Testis (tissue), 3 donors: ENCODE measurements around the gene XAB2. TPM values are rescaled to one million over a fixed set of nuclear protein-coding genes. Genes with fewer than 3 reads are reported as not detected.
A peak's percentile ranks its signal among the peaks of the same experiment; 100 is the strongest.

Source experiments
- DNase-seq: peaks from one replicate; pipeline ENCODE4 v3.0.0-alpha.2; 2019
- H3K27ac ChIP-seq, 2 donors: fragments of 200-600 bp; sonication (generic); one replicate each; pipeline ENCODE4 v1.5.1; 2019
- H3K27me3 ChIP-seq: fragments of 200-600 bp; sonication (generic); one replicate; pipeline ENCODE4 v1.5.1; 2019
- H3K36me3 ChIP-seq: fragments of 200-600 bp; sonication (generic); one replicate; pipeline ENCODE4 v1.5.1; 2017; ENCODE audit warnings: low read depth; ENCODE audit errors: missing control alignments
- H3K4me1 ChIP-seq: fragments of 200-600 bp; sonication (generic); one replicate; pipeline ENCODE4 v1.5.1; 2019
- H3K4me3 ChIP-seq, 2 donors: fragments of 200-600 bp; sonication (generic); one replicate each; pipeline ENCODE4 v1.5.1; 2017 to 2019
- H3K9me3 ChIP-seq: fragments of 200-600 bp; sonication (generic); one replicate; pipeline ENCODE4 v1.5.1; 2017
- CTCF ChIP-seq, 3 experiments: fragments of 450-650 bp in 2 of 3; fragments of 200-600 bp in 1 of 3; sonication (generic) in 1 of 3; IDR thresholded peaks; one replicate each; pipeline ENCODE4 v1.5.1; 2016 to 2019; ENCODE audit warnings: antibody characterized with exemption in 3 of 3, mild to moderate bottlenecking in 2 of 3, moderate library complexity in 1 of 3
- POLR2A ChIP-seq: fragments of 450-650 bp; IDR thresholded peaks from one replicate; pipeline ENCODE4 v1.6.1; 2017; ENCODE audit warnings: antibody characterized with exemption, mild to moderate bottlenecking, moderate library complexity
- WGBS, 2 donors: methylation state at CpG; one replicate each; pipeline ENCODE4 v1.1.5; 2018; 5-methylcytosine and 5-hydroxymethylcytosine counted together
- intact Hi-C: fragments of 100-400 bp; cut with DNase I; formaldehyde crosslinking; loops from one replicate; pipeline ENCODE4 v1.15.1; 2023; ENCODE audit warnings: low total_unique reads
- polyA plus RNA-seq: library from polyadenylated mRNA; stranded (reverse); fragments of 350-450 nt; fragmentation: Illumina TruSeq; extraction: RNeasy Lipid Tissue Mini Kit (QIAGEN cat#74804); gene quantifications from one replicate; pipeline ENCODE4 v1.2.3, GENCODE V29; 2014; ENCODE audit warnings: low read depth, low replicate concordance; ENCODE audit not compliant: insufficient read depth
- total RNA-seq, 2 donors: library from RNA; depleted of rRNA; stranded (reverse); fragments of >200 nt; gene quantifications; one replicate each; pipeline ENCODE4 v1.2.3, GENCODE V29; 2016

The XAB2 gene
- total and polyA plus RNA-seq, 3 donors from 2014 or later: 90.3 to 128 (median 97.2) TPM

- H3K9me3 ChIP-seq: no peaks in the 10 kb centered on the region
- H3K27ac ChIP-seq: no peak overlapping the region
- no peak for TF ChIP-seq POLR2A
- no peak for DNase-seq
- no peak overlapping the region for H3K4me3 ChIP-seq
- intact Hi-C loops: no loop called here
- WGBS, 2 donors: 81 to 86% methylated on average over 19 to 25 of the region's 25 CpGs
- H3K4me1 ChIP-seq: peaks cover 25% of the 10 kb centered on the region
- no peaks in the 10 kb centered on the region for H3K27me3 ChIP-seq
- no peaks in the 10 kb centered on the region for H3K36me3 ChIP-seq
Measured at GRCh38 chr19:7607874-7608560, 21.3 kb downstream of the XAB2 start.

GRCh38 chr19:7607212-7607873 lies 22.0 kb downstream of the XAB2 start:
- no peaks in the 10 kb centered on the region for H3K27me3 ChIP-seq
- no peak for TF ChIP-seq CTCF (IDR thresholded peaks at IDR 0.05)
- H3K27ac ChIP-seq: no peak overlapping the region
- intact Hi-C loops: no loop called here
- no peak overlapping the region for H3K4me3 ChIP-seq
- H3K9me3 ChIP-seq: no peaks in the 10 kb centered on the region
- peaks cover 29% of the 10 kb centered on the region for H3K4me1 ChIP-seq
- WGBS, 2 donors: 71 to 74% methylated on average over 5 to 9 of the region's 10 CpGs
- DNase-seq: no peak
- H3K36me3 ChIP-seq: no peaks in the 10 kb centered on the region

- intact Hi-C loops: no loop called here
- WGBS, 2 donors: 63 to 68% methylated on average over 11 to 17 of the region's 17 CpGs
Measured at GRCh38 chr19:7606289-7606688, 23.1 kb downstream of the XAB2 start.

GRCh38 chr19:7605490-7606222 lies 23.7 kb downstream of the XAB2 start:
- Histone ChIP-seq H3K4me1 (peaks cover 33% of the 10 kb centered on the region), H3K27me3 (no peaks in the 10 kb centered on the region), H3K27ac (no peak overlapping the region), H3K9me3 (no peaks in the 10 kb centered on the region), H3K4me3 (peak overlapping the region in 1 of 2 donors; percentile 31), H3K36me3 (no peaks in the 10 kb centered on the region)
- intact Hi-C loops: no loop called here
- WGBS, 2 donors: 45 to 56% methylated on average over 14 of the region's 14 CpGs
- peak; percentile 75 for DNase-seq
- TF ChIP-seq CTCF (IDR thresholded peaks at IDR 0.05): no peak
- no peak for TF ChIP-seq POLR2A

More at GRCh38 chr19:7606289-7606688, 23.1 kb downstream of the XAB2 start:
- TF ChIP-seq CTCF (IDR thresholded peaks at IDR 0.05) (no peak), POLR2A (no peak)
- DNase-seq: no peak
- peaks cover 33% of the 10 kb centered on the region for H3K4me1 ChIP-seq
- no peaks in the 10 kb centered on the region for H3K36me3 ChIP-seq
- H3K9me3 ChIP-seq: no peaks in the 10 kb centered on the region
- H3K4me3 ChIP-seq: peak overlapping the region; percentile 5 to 31
- H3K27ac ChIP-seq: no peak overlapping the region
- no peaks in the 10 kb centered on the region for H3K27me3 ChIP-seq

GRCh38 chr19:7603919-7604318 lies 25.4 kb downstream of the XAB2 start:
- intact Hi-C loops: no loop called here
- Histone ChIP-seq H3K27ac (no peak overlapping the region), H3K36me3 (no peaks in the 10 kb centered on the region), H3K4me1 (peaks cover 33% of the 10 kb centered on the region), H3K27me3 (no peaks in the 10 kb centered on the region), H3K9me3 (no peaks in the 10 kb centered on the region), H3K4me3 (no peak overlapping the region)
- WGBS, 2 donors: 62 to 63% methylated on average over 9 of the region's 9 CpGs
- TF ChIP-seq CTCF (IDR thresholded peaks at IDR 0.05) (no peak), POLR2A (no peak)
- no peak for DNase-seq
